GM19324 (cell line): ENCODE measurements around the gene TBC1D32.
A peak's percentile ranks its signal among the peaks of the same experiment; 100 is the strongest.
"Not testable (repeated sequence)": the region's sequence is repeated elsewhere in the genome, so short reads cannot be mapped to it uniquely, and the experiment has no call there.

Experiments
- ATAC-seq: cut with Tn5 transposase; IDR thresholded peaks from one replicate; pipeline ENCODE4 v1.9.1; 2021; ENCODE audit warnings: mild to moderate bottlenecking, moderate library complexity; ENCODE audit not compliant: unreplicated experiment, low FRiP score

The TBC1D32 gene, protein sequence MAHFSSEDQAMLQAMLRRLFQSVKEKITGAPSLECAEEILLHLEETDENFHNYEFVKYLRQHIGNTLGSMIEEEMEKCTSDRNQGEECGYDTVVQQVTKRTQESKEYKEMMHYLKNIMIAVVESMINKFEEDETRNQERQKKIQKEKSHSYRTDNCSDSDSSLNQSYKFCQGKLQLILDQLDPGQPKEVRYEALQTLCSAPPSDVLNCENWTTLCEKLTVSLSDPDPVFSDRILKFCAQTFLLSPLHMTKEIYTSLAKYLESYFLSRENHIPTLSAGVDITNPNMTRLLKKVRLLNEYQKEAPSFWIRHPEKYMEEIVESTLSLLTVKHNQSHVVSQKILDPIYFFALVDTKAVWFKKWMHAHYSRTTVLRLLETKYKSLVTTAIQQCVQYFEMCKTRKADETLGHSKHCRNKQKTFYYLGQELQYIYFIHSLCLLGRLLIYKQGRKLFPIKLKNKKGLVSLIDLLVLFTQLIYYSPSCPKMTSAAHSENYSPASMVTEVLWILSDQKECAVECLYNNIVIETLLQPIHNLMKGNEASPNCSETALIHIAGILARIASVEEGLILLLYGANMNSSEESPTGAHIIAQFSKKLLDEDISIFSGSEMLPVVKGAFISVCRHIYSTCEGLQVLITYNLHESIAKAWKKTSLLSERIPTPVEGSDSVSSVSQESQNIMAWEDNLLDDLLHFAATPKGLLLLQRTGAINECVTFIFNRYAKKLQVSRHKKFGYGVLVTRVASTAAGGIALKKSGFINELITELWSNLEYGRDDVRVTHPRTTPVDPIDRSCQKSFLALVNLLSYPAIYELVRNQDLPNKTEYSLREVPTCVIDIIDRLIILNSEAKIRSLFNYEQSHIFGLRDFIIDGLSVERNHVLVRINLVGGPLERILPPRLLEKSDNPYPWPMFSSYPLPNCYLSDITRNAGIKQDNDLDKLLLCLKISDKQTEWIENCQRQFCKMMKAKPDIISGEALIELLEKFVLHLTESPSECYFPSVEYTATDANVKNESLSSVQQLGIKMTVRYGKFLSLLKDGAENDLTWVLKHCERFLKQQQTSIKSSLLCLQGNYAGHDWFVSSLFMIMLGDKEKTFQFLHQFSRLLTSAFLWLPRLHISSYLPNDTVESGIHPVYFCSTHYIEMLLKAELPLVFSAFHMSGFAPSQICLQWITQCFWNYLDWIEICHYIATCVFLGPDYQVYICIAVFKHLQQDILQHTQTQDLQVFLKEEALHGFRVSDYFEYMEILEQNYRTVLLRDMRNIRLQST

DNA sequence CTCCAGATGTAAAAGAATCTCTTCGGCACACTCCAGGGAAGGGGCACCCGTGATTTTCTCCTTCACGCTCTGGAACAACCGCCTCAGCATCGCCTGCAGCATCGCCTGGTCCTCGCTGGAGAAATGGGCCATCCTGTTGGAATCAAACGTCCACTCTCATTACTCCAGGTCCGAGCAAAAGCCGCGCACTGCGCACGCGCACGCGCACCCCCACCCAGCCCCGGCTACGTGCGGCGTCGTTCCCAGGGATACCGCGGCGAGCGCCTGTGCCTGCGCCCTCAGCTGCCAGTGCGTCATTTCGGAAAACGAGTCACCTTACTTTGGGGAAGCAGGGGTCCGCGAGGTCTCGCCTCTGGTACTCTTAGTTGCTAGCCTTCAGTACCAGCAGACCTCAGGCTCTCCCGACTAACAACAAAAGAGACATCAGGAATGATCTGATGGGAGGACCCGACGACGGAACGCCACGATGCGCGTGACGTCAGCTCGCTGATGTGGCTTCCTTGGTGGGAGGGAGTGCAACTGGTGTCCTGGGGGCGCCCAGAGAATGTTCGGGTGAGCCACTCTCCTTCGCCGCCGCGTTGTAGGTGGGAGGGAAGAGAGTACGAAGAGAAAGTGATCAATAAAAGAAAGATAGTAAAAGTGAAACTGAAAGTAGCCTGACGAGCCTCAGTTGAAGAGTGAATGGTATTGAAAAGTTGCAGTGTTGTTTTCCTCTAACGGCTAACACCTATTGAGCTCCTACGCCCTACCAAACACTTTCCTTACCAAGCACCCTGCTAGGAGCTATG is at the start of gene TBC1D32:
TSS of gene TBC1D32 (minus strand) at position 182 of the 788 bp plus-strand sequence. CDS start at position 132, 50 bp downstream.
- ATAC-seq = peak; percentile 98

DNA sequence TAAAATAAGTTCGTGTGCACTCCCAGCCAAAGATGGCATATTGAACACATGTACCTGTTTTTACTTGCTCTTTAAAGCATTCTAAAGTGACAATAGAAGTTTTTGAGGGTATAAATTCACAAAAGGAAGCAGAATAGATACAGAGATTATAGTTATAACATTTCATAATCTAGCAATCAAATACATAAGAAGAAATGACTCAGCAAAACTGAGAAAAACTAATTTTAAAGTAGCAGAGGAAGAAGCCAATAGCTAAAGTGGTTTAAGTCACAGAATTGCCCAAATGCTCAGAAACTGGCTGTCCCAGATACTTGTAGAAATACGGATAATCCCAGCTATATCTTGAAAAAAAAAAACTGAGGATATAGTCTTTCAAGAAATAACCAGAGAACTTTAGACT is 49.2 kb upstream of the TBC1D32 start:
- ATAC-seq = no peak

DNA sequence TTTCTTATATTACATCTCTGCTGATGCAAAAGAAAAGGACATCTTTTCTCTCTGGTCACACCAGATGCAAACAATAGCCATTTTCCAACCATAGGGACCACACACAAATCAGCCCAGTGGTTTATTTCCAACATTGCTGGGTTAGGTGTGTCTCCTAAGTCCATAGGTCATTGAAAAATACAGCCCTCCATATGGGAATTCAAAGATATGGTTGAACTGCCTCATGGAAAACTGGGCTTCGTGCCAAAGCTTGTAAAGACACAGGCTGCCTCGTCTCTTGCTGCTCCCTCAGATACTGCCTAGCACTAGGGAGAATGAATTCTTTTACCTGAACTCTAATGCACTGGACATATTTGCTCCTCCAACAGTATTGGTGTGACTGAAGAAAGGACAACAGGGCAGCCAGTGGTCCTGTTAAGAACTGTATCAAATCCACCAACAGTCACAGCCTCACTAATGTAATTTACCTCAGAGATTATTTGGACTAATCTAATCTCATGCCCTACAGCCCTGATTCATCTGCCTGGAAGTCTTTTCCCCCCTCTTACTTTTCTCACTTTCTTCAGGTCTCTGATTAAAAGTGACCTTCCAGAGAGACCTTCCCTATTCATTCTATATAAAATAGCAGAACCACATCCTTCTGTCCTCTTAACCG is 48.3 kb upstream of the TBC1D32 start:
- ATAC-seq = no peak

DNA sequence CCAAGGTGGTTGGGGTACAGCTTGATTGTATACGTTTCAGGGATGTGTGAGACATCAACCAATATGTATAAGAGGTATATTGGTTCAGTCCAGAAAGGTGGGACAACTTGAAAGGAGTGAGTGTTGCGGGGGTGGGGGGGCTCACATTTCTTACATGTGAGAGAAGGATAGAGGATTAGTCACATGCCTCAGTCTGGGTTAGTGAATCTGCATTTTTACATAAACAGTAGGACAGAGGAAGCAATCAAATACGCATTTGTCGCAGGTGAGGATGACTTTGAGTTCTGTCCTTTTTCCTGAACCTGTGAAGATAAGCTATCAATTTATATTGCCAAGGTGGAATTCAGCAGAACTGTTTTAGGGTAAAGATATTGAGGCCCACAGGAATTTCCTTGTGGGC is 42.1 kb upstream of the TBC1D32 start:
- no peak for ATAC-seq

DNA sequence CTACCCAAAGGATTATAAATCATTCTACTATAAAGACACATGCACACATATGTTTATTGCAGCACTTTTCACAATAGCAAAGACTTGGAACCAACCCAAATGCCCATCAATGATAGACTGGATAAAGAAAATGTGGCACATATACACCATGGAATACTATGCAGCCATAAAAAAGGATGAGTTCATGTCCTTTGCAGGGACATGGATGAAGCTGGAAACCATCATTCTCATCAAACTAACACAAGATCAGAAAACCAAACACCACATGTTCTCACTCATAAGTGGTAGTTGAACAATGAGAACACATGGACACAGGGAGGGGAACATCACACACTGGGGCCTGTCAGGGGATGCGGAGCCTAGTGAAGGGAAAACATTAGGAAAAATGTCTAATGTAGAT is 39.9 kb upstream of the TBC1D32 start:
- not testable (repeated sequence) for ATAC-seq

DNA sequence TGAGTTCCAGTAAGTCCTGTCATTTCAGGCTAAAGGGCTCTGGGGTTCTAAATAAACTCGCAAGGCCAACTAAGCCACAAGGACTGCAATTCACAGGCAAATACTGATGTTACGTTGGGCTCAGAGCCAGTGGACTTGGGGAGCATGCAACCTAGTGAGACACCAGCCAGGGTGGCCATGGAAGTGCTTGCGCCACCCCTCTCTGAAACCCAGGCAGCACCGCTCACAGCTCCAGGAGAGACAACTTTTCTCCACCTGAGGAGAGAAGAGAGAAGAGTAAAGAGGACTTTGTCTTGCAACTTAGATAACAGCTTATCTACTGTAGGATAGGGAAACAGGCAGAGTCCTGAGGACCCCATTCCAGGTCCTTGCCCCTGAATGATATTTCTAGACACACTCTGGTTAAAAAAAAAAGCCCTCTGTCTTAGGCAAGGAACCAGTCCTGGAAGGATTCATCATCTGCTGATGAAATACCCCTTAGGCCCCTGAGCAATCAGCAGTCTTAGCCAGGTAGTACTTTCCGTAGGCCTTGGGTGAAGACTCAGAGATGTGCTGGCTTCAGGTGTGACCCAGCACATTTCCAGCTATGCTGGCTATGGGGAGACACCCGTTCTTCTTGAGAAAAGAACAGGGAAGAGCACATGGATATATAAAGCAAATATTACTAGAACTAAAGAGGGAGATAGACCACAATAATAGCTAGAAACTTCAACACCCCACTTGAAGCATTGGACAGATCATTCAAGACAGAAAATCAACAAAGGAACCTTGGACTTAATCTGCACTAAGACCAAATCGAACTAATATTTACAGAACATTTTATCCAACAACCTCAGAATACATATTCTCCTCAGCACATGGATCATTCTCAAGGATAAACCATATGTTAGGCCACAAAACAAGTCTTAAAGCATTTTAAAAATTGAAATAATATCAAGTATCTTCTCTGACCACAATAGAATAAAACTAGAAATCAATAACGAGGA is 31.5 kb upstream of the TBC1D32 start:
- ATAC-seq = no peak

DNA sequence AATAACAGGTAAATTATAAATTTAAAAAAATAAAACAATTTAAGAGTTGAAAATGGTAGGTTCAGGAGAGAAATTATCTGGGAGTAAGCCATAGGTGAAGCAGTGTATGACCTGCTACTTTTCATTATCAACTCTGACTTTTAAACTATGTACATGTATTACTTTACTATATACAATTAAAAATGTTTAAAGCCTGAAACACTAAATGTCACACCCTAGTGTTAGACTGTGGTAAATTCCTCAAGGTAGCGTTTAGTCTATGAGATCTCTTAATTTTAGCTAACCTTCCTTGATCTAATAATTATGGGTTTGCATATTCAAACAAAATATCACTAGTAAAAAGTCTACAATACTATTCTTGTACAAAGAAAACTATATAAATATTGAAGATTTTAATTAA is 22.3 kb upstream of the TBC1D32 start:
- ATAC-seq = no peak

DNA sequence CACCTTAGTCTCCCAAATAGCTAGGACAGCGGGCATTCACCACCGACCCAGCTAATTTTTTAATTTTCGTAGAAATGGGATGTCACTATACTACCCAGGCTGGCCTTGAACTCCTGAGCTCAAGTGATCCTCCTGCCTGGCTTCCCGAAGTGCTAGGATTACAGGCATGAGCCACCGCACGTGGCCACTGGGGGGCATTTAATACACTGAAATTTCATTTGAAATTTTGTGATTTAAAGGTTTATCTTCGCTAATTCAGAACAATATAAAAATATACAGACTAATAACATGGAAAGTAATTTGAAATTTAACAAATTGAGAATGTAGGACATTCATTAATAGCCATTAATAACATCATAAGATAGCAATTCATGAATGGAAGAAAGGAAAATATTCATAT is 20.5 kb upstream of the TBC1D32 start:
- ATAC-seq = no peak

DNA sequence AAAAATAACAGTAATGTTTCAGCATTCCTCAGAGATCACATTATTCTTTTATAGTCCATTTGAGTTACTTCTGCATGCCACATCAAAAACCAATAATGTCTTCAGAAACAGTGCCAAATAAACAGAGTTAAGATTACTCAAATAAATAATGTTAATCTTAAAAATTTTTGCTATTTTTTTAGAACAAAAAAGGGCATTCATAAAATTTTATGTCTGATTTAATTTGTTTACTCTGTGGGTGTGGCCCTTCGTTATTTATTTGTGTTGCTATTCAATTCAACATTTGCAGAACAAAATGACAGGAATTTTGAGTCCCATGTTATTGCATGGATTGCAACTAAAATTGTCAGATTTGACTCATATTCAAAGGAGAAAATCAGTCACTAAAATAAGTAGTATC is 18.7 kb upstream of the TBC1D32 start:
- no peak for ATAC-seq

DNA sequence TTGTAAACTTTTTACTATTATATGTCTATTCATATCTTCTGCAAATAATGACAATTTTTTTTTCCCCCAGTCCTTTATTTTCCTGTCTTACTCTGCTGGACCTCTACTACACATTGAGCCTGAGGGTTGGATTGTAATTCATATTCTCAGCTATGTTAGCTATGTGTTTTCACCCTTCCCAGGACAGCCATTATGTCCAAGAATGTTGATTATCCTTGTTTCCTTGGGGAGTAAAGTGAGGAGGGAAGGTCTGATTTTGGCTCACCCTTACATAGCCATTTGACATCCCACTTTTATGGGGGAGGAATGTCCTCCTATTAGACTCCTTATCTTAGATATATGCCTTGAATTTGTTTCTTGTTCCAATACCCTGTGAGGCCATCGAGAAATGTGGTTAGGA is 17.6 kb upstream of the TBC1D32 start:
- no peak for ATAC-seq

DNA sequence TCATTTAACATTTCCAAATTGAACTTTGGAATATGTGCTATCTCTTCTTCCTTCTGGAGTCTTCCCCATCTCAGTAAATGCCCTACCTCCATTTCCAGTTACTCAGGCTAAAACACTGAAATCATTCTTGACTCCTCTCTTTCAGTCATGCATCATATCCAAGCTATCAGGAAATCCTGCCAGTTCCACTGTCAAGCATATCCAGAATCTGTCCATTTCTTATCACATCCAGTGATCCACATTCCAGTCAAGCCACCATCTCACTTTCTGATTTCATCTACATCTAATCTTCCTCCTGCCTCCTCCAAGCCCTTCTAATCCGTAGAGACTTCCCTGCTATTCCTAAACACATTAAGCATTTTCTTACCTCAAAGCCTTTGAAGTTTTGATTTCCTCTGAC is 15.3 kb upstream of the TBC1D32 start:
- no peak for ATAC-seq

DNA sequence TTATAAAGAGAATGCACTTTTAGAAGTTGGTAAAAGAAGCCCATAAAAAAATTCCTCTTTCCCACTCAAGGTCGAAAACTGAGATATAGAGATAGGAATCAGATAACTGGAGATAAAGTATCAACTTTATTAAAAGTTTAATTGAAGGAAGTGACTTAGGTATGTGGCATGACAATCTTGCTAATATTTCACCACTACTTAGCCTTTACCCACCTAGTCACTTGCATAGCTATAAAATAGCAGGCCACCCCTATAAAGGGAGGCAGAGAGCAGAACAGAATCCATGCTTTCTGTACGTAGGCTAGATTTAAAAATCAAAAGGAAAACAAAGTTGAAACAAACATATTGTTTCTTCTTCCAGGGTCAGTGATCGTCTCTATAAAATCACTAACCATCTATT is 13.2 kb upstream of the TBC1D32 start:
- no peak for ATAC-seq

DNA sequence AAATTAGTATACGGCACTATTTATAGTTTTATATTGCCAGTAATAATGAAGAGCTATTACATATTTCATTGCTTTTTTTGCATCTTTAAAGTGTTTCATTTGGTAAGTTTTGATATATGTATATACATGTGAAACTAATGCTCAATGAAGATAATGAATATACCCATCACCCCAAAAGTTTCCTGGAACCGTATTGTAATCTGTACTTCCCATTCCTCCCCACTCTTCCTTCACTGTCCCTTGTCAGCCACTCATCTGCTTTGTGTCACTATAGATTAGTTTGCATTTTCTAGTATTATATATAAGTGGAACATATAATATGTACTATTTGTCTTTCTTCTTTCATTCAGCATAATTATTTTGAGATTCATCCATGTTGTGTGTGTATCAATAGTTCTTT is 10.3 kb upstream of the TBC1D32 start:
- ATAC-seq = no peak

DNA sequence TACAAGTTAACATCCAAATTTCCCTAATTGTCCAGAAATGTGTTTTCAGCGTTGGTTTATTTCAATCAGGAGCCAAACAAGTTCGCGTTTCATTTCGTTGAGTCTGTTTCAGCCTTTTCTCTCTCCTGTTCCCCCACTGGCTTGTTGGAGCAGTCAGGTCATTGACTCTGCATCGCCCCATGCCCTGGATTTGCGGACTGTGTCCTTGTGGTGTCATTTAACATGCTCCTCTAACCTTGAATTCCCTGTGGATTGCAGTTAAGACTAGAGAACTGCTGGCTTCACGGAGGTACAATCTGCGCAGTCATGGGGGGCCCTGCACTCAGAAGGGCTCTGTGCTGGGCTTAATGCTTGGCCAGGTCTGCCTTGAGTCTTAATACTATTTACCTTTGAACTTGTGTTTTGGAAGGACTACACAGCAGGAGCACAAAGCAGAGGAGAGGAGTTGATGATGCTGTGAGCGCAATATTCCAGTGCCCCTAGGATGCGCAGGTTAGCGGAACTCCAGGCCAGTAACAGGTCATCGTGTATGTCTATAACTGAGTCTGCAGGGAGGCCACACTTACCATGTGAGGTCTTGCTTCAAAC is 5.5 kb upstream of the TBC1D32 start:
- ATAC-seq = no peak

DNA sequence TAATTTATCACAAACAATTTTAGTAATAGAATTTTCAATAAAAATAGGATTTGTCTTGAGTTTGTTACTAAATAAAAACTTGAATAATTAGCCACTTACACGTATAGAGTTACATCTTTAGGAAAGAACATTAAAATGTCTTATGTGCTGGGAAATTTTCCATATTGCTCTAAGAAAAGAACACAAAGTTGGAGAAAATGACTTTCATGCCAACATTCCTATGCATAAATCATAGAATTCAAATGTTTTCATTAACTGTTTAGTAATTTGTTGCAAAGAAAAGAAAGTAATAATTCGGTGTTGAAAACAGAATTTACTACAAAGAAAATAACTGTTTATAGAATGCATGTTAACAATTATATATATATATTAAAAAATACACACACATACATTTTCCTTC is 4.7 kb upstream of the TBC1D32 start:
- no peak for ATAC-seq

DNA sequence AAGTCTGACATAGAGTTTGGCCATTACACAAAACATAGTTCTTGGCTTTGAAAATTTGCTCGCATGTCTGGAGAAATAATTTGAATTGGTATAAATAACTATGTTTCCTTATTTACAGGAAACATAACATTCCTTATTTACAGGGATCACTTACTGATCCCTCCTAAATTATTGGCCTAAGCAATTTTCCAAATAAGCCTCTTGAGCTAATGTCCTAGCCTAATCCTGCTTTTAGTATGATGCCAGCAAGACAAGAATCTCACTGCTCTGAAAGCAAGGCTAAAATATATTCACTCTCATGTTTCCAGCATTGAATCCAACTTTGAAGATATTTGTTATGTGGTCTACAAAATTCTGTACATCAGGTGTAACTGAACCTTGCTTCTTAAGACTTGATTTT is 4.1 kb upstream of the TBC1D32 start:
- no peak for ATAC-seq

DNA sequence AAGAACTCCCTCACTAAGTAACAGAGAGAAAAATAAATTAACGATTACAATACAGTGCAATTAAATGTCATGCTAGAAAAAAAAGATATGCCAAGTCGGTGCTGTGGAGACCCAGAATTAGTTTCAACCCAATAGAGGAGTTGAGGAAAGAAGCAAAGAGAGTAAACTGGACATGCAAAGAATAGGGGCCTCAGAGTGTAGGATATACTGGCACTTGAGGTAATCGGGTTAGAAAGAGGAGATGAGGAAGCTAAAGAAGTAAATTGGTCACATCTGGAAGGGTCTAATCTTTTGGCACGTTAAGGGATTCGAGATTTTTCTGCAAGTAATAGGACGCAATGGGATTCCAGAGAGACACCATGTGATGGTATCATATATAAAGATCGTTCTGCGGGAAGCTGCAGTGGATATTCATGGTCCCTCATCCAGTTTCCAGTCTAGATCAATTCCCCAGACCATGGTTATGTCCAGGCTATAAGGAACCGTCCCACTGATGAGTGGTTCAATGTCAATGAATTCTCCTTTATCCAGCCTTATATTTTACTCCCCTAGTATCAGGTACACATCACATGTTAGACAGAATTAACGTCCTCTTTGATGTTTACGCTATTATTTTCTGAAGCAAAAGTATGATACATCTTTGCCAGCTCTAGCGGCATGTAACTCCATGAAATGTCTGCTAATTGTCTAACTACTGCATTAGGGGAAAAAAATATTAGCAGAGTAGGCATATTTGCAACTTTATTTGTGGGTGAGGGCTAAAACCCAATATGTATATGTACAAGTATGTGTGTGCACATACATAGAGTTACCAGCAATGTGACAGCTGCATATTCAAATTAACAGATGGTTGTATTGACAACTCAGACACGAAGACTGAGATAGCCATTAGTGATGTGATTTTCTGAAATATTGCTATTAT is 1.1 kb upstream of the TBC1D32 start:
- ATAC-seq = peak; percentile 5
